B cell (primary cell): ENCODE data around the gene SPTAN1. TPM values are rescaled to one million over a fixed set of nuclear protein-coding genes. Genes with fewer than 3 reads are reported as not detected.

Experiments used
- ATAC-seq: fragments of 200-7000 bp; cut with Tn5 transposase; one replicate; pipeline ENCODE4 v1.10.0; 2021; ENCODE audit warnings: low read depth, mild to moderate bottlenecking, moderate number of reproducible peaks, moderate library complexity
- CTCF ChIA-PET: fragments of 350-600 bp; sonication (Branson Sonifier 250); formaldehyde crosslinking; loops from one replicate; lab custom pipeline; 2021; ENCODE audit warnings: antibody characterized with exemption, inconsistent platforms; lab: Charles Lee
- POLR2A ChIA-PET: fragments of 350-600 bp; sonication (Branson Sonifier 250); formaldehyde crosslinking; loops from one replicate; lab custom pipeline; 2021; ENCODE audit warnings: antibody characterized with exemption; lab: Charles Lee
- DNase-seq: peaks from one replicate; pipeline ENCODE4 v3.0.0; 2013
- H2AFZ ChIP-seq: 2 replicates; pipeline ENCODE4 v1.6.1; 2012; ENCODE audit warnings: mild to moderate bottlenecking, low read depth, low read length; ENCODE audit not compliant: insufficient read depth, poor library complexity, severe bottlenecking
- H3K27ac ChIP-seq, 2 donors: 1 replicate in 1 of 2; 2 replicates in 1 of 2; pipeline ENCODE4 v1.5.1; 2012 to 2013; ENCODE audit warnings: low read length in 2 of 2, mild to moderate bottlenecking in 2 of 2, moderate library complexity in 1 of 2
- H3K27me3 ChIP-seq, 4 experiments: fragments of 200-600 bp in 1 of 4; sonication (generic) in 1 of 4; replicated peaks in 1 of 4; 1 replicate in 2 of 4; 2 replicates in 2 of 4; pipeline versions ENCODE4 v1.6.1 to v1.7.0; 2013 to 2016; ENCODE audit warnings: low read length in 3 of 4, mild to moderate bottlenecking in 2 of 4, mixed read lengths in 1 of 4, moderate library complexity in 1 of 4; ENCODE audit not compliant: insufficient read depth in 4 of 4, control insufficient read depth in 3 of 4; ENCODE audit errors: control extremely low read depth in 1 of 4
- H3K36me3 ChIP-seq, 2 experiments: replicated peaks in 1 of 2; 1 replicate in 1 of 2; 2 replicates in 1 of 2; pipeline versions ENCODE4 v1.6.1 to v1.7.1; 2013; ENCODE audit warnings: low read length in 1 of 2; ENCODE audit not compliant: insufficient read depth in 2 of 2, control insufficient read depth in 1 of 2; ENCODE audit errors: control extremely low read depth in 1 of 2, extremely low read depth in 1 of 2
- H3K4me1 ChIP-seq, 2 donors: fragments of 200-600 bp in 1 of 2; sonication (generic) in 1 of 2; 1 replicate in 1 of 2; 2 replicates in 1 of 2; pipeline versions ENCODE4 v1.5.1 to v1.6.1; 2013 to 2017; ENCODE audit warnings: low read length in 2 of 2; ENCODE audit not compliant: control insufficient read depth in 2 of 2, insufficient read depth in 2 of 2
- H3K4me2 ChIP-seq: replicated peaks from 2 replicates; pipeline ENCODE3; 2012; ENCODE audit warnings: mild to moderate bottlenecking, low read depth, low read length; ENCODE audit not compliant: poor library complexity, severe bottlenecking
- H3K4me3 ChIP-seq, 5 experiments: fragments of 200-600 bp in 1 of 5; sonication (generic) in 1 of 5; 1 replicate in 3 of 5; 2 replicates in 2 of 5; pipeline versions ENCODE4 v1.5.1 to v1.7.0; 2011 to 2016; ENCODE audit warnings: low read length in 4 of 5, mild to moderate bottlenecking in 4 of 5, low read depth in 2 of 5, control low read depth in 1 of 5, moderate library complexity in 1 of 5; ENCODE audit not compliant: insufficient read depth in 1 of 5; ENCODE audit errors: control extremely low read depth in 1 of 5, extremely low read depth in 1 of 5
- H3K79me2 ChIP-seq: fragments of 200-600 bp; sonication (generic); one replicate; pipeline ENCODE4 v1.6.0; 2016; ENCODE audit warnings: low read length; ENCODE audit not compliant: control insufficient read depth, insufficient read depth
- H3K9ac ChIP-seq: fragments of 200-600 bp; sonication (generic); 2 replicates; pipeline ENCODE4 v1.6.1; 2017; ENCODE audit warnings: mild to moderate bottlenecking, low read length, moderate library complexity
- H3K9me3 ChIP-seq, 3 donors: one replicate each; pipeline versions ENCODE4 v1.6.1 to v1.7.1; 2013; ENCODE audit warnings: low read length in 2 of 3; ENCODE audit not compliant: control insufficient read depth in 2 of 3, insufficient read depth in 1 of 3; ENCODE audit errors: control extremely low read depth in 1 of 3
- H4K20me1 ChIP-seq: 2 replicates; pipeline ENCODE4 v1.6.0; 2012; ENCODE audit warnings: mild to moderate bottlenecking, low read length; ENCODE audit not compliant: insufficient read depth, control insufficient read depth, poor library complexity, severe bottlenecking
- H3K27ac Mint-ChIP-seq: one replicate; pipeline ENCODE4 v1.8.0; 2021; ENCODE audit warnings: mixed read lengths
- H3K27me3 Mint-ChIP-seq: one replicate; pipeline ENCODE4 v1.8.0; 2021; ENCODE audit warnings: mixed read lengths
- H3K4me1 Mint-ChIP-seq: one replicate; pipeline ENCODE4 v1.8.0; 2021; ENCODE audit warnings: mixed read lengths
- H3K4me3 Mint-ChIP-seq: one replicate; pipeline ENCODE4 v1.8.0; 2021; ENCODE audit warnings: mixed read lengths
- H3K9me3 Mint-ChIP-seq: one replicate; pipeline ENCODE4 v1.8.0; 2022; ENCODE audit warnings: mixed read lengths; ENCODE audit not compliant: insufficient read depth
- CTCF ChIP-seq: fragments of 200-600 bp; IDR thresholded peaks from one replicate; pipeline ENCODE4 v1.8.0; 2022; ENCODE audit warnings: antibody characterized with exemption, mild to moderate bottlenecking
- EZH2 ChIP-seq: IDR thresholded peaks from 2 replicates; pipeline ENCODE4 v1.6.1; 2012; ENCODE audit warnings: borderline replicate concordance, low read depth, mild to moderate bottlenecking, moderate library complexity, low read length; ENCODE audit not compliant: insufficient read depth, poor library complexity, severe bottlenecking
- WGBS: methylation state at CpG from one replicate; pipeline ENCODE4 v1.1.5; 2013; ENCODE audit warnings: missing lambda C conversion rate; ENCODE audit not compliant: insufficient coverage; 5-methylcytosine and 5-hydroxymethylcytosine counted together
- intact Hi-C: fragments of 100-400 bp; cut with micrococcal nuclease; formaldehyde crosslinking; loops from one replicate; pipeline ENCODE4 v1.10.0; 2022
- polyA plus RNA-seq: library from polyadenylated mRNA; depleted of rRNA; stranded (reverse); fragments of >200 nt; gene quantifications from 2 replicates; pipeline ENCODE4 v1.2.3, GENCODE V29; 2012
- total RNA-seq, 2 donors: library from RNA; stranded (reverse); fragments of 120-200 nt in 1 of 2; gene quantifications; 1 replicate in 1 of 2; 2 replicates in 1 of 2; pipeline versions ENCODE4 v1.2.3 to v1.2.4, GENCODE V29; 2013 to 2022

Gene SPTAN1
- total and polyA plus RNA-seq, 2 donors (not counting 1 experiment from before 2014, with no cell fraction given), result 129 to 351 TPM

GRCh38 chr9:128636024-128636390 lies 83.6 kb downstream of the SPTAN1 start:
- Histone ChIP-seq H3K4me3 (no peak overlapping the region), H2AFZ (no peak overlapping the region), H3K9ac (no peak overlapping the region), H3K27ac (no peak overlapping the region), H4K20me1 (no peaks in the 10 kb centered on the region), H3K27me3 (no peaks in the 10 kb centered on the region), H3K79me2 (peaks cover 9% of the 10 kb centered on the region), H3K4me1 (no peaks in the 10 kb centered on the region), H3K36me3 (peaks cover 0 to 63% of the 10 kb centered on the region in 2 experiments), H3K4me2 (no peak overlapping the region), H3K9me3 (no peaks in the 10 kb centered on the region)
- POLR2A ChIA-PET, result no interaction called here
- CTCF ChIA-PET, result no interaction called here
- Mint-ChIP-seq H3K4me1 (no peaks in the 10 kb centered on the region), H3K9me3 (no peaks in the 10 kb centered on the region), H3K27me3 (no peaks in the 10 kb centered on the region), H3K4me3 (no peak overlapping the region), H3K27ac (no peak overlapping the region)
- TF ChIP-seq EZH2 (no peak), CTCF (no peak)
- ATAC-seq, result no peak
- WGBS, result 93% methylated on average over 16 of the region's 16 CpGs
- intact Hi-C loops, result no loop called here
- DNase-seq, result no peak

GRCh38 chr9:128636556-128637530 lies 84.5 kb downstream of the SPTAN1 start:
- DNase-seq (no peak), ATAC-seq (no peak)
- Mint-ChIP-seq H3K27ac (no peak overlapping the region), H3K4me3 (no peak overlapping the region), H3K27me3 (no peaks in the 10 kb centered on the region), H3K9me3 (no peaks in the 10 kb centered on the region), H3K4me1 (peaks cover 3% of the 10 kb centered on the region)
- H3K4me3 ChIP-seq, result no peak overlapping the region
- no peaks in the 10 kb centered on the region for H3K9me3 ChIP-seq
- H3K36me3 ChIP-seq, result peaks cover 0 to 57% of the 10 kb centered on the region in 2 experiments
- no peaks in the 10 kb centered on the region for H3K27me3 ChIP-seq
- intact Hi-C loops, result no loop called here
- TF ChIP-seq EZH2 (no peak), CTCF (no peak)
- no peaks in the 10 kb centered on the region for H3K4me1 ChIP-seq
- CTCF ChIA-PET, result no interaction called here
- H3K9ac ChIP-seq, result no peak overlapping the region
- H3K4me2 ChIP-seq, result no peak overlapping the region
- H2AFZ ChIP-seq, result no peak overlapping the region
- no peak overlapping the region for H3K27ac ChIP-seq
- 97% methylated on average over 20 of the region's 20 CpGs for WGBS
- POLR2A ChIA-PET, result no interaction called here
- peaks cover 17% of the 10 kb centered on the region for H3K79me2 ChIP-seq
- no peaks in the 10 kb centered on the region for H4K20me1 ChIP-seq
